ENCODE results near the gene KCNQ1OT1.

DNA sequence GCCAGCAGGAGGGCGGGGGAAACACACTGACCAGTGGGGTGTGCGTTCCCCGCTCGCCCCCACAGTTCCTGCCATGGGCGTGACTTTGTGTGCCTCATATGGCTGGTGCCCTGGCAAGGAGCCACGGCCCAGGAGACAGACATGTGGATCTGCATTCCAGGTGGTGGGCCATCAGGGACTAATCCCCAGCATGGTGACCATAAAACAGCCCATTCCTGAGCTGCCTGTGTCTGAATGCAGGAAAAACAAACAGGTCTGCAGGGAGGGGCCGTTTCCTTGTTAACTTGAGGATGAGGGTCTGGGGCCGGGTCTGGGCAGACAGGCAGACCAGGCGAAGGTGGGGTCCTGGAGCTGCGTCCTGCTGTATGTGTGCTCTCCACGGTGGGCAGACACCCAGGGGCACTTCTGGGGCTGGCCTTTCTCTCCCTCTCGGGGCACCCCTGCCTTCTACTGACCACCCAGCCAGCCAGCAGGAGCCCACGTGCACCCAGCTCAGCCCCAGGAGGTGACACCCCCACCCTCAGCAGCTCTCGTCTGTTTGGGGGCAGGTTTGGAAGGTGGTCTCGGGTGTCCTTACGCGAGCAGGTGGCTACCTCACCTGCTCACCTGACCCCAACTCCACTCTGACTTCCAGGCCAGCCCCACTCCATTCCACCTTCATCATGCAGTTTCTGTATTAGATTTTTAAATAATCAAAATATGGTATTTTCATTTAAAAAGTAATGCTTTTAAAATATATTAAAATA is 120.3 kb downstream of the KCNQ1OT1 start:
- TF ChIP-seq, protein P1, sequence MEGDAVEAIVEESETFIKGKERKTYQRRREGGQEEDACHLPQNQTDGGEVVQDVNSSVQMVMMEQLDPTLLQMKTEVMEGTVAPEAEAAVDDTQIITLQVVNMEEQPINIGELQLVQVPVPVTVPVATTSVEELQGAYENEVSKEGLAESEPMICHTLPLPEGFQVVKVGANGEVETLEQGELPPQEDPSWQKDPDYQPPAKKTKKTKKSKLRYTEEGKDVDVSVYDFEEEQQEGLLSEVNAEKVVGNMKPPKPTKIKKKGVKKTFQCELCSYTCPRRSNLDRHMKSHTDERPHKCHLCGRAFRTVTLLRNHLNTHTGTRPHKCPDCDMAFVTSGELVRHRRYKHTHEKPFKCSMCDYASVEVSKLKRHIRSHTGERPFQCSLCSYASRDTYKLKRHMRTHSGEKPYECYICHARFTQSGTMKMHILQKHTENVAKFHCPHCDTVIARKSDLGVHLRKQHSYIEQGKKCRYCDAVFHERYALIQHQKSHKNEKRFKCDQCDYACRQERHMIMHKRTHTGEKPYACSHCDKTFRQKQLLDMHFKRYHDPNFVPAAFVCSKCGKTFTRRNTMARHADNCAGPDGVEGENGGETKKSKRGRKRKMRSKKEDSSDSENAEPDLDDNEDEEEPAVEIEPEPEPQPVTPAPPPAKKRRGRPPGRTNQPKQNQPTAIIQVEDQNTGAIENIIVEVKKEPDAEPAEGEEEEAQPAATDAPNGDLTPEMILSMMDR (IDR thresholded peaks at IDR 0.05 in 4 of 5, conservative IDR thresholded peaks at IDR 0.05 in 1 of 5): no peak
- no peak for TF ChIP-seq POLR2A (IDR thresholded peaks at IDR 0.05)

Data from gastrocnemius medialis (tissue), 4 donors.